OCI-LY3 (cell line): Measurements from ENCODE around the gene CHMP4B.

Source experiments
- H2AFZ ChIP-seq: fragments of 200-600, 300-600 bp; shearing (Covaris generic); 2 replicates; pipeline ENCODE4 v1.6.0; 2014; ENCODE audit warnings: antibody characterized with exemption, low read depth, low read length
- H3K27ac ChIP-seq: fragments of 200-600, 300-600 bp; sonication (generic); 2 replicates; pipeline ENCODE4 v1.5.1; 2014; ENCODE audit warnings: mild to moderate bottlenecking, low read length, moderate library complexity, mixed read lengths
- H3K27me3 ChIP-seq: fragments of 200-600, 300-600 bp; sonication (generic); 2 replicates; pipeline ENCODE4 v1.6.1; 2014; ENCODE audit warnings: low read depth, low read length, mixed read lengths
- H3K36me3 ChIP-seq: fragments of 200-600, 300-600 bp; sonication (generic); replicated peaks from 2 replicates; pipeline ENCODE3; 2014; ENCODE audit warnings: low read depth, low read length, mixed read lengths
- H3K4me1 ChIP-seq: fragments of 300-600, 200-600 bp; sonication (generic); 2 replicates; pipeline ENCODE4 v1.6.1; 2014; ENCODE audit warnings: low read length, mixed read lengths
- H3K4me2 ChIP-seq: fragments of 200-600, 300-600 bp; sonication (generic); 2 replicates; pipeline ENCODE4 v1.6.1; 2014; ENCODE audit warnings: low read length, mixed read lengths
- H3K4me3 ChIP-seq: fragments of 300-600, 200-600 bp; sonication (generic); 2 replicates; pipeline ENCODE4 v1.5.1; 2014; ENCODE audit warnings: antibody characterized with exemption, mild to moderate bottlenecking, low read length, moderate library complexity
- H3K79me2 ChIP-seq: fragments of 300-600, 200-600 bp; shearing (Covaris generic); 2 replicates; pipeline ENCODE4 v1.6.1; 2014; ENCODE audit warnings: mild to moderate bottlenecking, low read length, mixed read lengths
- H3K9ac ChIP-seq: fragments of 300-600, 200-600 bp; shearing (Covaris generic); 2 replicates; pipeline ENCODE4 v1.6.0; 2014; ENCODE audit warnings: mild to moderate bottlenecking, low read length, moderate library complexity
- H3K9me3 ChIP-seq: fragments of 200-600, 300-600 bp; shearing (Covaris generic); 2 replicates; pipeline ENCODE4 v1.6.1; 2014; ENCODE audit warnings: low read length, mixed read lengths; ENCODE audit not compliant: insufficient read depth
- H4K20me1 ChIP-seq: fragments of 200-600, 300-600 bp; sonication (generic); 2 replicates; pipeline ENCODE4 v1.6.1; 2016; ENCODE audit warnings: low read length, mixed read lengths; ENCODE audit not compliant: insufficient read depth
- EZH2phosphoT487 ChIP-seq: fragments of 200-600 bp; shearing (Covaris generic); IDR thresholded peaks from 2 replicates; pipeline ENCODE4 v1.6.1; 2018; ENCODE audit warnings: antibody characterized with exemption, mixed run types, low read depth
- TF ChIP-seq, protein P1 (sequence below): fragments of 200-600, 300-600 bp; sonication (generic); IDR thresholded peaks from 2 replicates; pipeline ENCODE4 v1.5.1; 2014; ENCODE audit warnings: antibody characterized with exemption, low read length, low read depth

Gene CHMP4B

DNA sequence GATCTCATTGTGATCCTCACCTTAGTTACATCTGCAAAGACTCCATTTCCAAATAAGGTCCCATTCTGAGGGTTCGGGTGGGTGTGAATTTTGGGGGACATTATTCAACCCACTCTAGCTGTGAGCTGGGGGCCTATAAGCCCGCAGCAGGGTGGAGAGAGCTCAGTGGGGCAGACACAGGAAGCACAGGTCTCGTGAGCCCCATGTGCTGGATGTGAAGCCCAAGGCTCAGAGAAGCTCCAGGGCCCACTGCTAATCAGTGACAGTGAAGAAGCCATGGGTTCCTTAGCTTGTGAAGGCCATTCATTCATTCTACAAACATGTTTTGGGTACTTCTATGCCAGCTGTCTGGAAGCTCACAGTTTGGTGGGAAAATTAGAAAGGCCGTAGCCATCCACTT lies 47.5 kb downstream of the CHMP4B start:
- TF ChIP-seq, protein P1, sequence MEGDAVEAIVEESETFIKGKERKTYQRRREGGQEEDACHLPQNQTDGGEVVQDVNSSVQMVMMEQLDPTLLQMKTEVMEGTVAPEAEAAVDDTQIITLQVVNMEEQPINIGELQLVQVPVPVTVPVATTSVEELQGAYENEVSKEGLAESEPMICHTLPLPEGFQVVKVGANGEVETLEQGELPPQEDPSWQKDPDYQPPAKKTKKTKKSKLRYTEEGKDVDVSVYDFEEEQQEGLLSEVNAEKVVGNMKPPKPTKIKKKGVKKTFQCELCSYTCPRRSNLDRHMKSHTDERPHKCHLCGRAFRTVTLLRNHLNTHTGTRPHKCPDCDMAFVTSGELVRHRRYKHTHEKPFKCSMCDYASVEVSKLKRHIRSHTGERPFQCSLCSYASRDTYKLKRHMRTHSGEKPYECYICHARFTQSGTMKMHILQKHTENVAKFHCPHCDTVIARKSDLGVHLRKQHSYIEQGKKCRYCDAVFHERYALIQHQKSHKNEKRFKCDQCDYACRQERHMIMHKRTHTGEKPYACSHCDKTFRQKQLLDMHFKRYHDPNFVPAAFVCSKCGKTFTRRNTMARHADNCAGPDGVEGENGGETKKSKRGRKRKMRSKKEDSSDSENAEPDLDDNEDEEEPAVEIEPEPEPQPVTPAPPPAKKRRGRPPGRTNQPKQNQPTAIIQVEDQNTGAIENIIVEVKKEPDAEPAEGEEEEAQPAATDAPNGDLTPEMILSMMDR: no peak
- no peak for TF ChIP-seq EZH2phosphoT487
- no peak overlapping the region for H3K4me3 ChIP-seq
- no peak overlapping the region for H3K4me2 ChIP-seq
- no peaks in the 10 kb centered on the region for H3K79me2 ChIP-seq
- no peak overlapping the region for H3K27ac ChIP-seq
- peaks cover 9% of the 10 kb centered on the region for H3K4me1 ChIP-seq
- H2AFZ ChIP-seq: no peak overlapping the region
- no peak overlapping the region for H3K9ac ChIP-seq
- H3K27me3 ChIP-seq: no peaks in the 10 kb centered on the region
- H3K36me3 ChIP-seq: peaks cover 25% of the 10 kb centered on the region
- H4K20me1 ChIP-seq: no peaks in the 10 kb centered on the region
- H3K9me3 ChIP-seq: no peaks in the 10 kb centered on the region

DNA sequence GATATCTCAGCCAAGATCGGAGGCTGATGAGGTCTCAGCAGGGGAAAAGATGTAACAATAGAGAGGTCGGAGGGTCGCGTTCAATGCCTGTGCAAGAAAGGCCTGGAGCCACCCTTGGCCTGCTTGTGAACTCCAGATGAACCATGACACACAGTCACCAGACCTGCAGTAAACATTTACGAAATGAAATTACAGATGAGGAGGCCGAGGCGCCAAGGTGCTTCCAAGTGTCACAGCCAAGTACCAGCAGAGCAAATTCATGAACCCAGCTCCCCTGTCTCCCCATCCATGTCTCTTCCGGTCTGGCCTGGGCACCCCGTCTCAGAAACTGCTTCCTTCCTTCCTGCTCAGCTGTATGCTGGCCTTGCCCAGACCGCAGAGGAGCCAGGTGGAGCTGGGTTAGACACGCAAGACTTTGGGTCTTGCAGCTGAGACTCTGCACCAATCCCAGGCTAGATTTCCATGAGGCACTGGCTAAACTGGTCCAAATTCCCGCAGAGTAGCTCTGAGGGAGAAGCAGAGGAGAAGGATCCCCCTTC lies 48.1 kb downstream of the CHMP4B start:
- no peak overlapping the region for H3K27ac ChIP-seq
- H3K4me2 ChIP-seq: no peak overlapping the region
- no peaks in the 10 kb centered on the region for H4K20me1 ChIP-seq
- H3K4me3 ChIP-seq: no peak overlapping the region
- H3K27me3 ChIP-seq: no peaks in the 10 kb centered on the region
- peaks cover 21% of the 10 kb centered on the region for H3K36me3 ChIP-seq
- H3K79me2 ChIP-seq: no peaks in the 10 kb centered on the region
- H3K9ac ChIP-seq: no peak overlapping the region
- peaks cover 9% of the 10 kb centered on the region for H3K4me1 ChIP-seq
- TF ChIP-seq, protein P1: no peak
- no peak for TF ChIP-seq EZH2phosphoT487
- H2AFZ ChIP-seq: no peak overlapping the region
- no peaks in the 10 kb centered on the region for H3K9me3 ChIP-seq

DNA sequence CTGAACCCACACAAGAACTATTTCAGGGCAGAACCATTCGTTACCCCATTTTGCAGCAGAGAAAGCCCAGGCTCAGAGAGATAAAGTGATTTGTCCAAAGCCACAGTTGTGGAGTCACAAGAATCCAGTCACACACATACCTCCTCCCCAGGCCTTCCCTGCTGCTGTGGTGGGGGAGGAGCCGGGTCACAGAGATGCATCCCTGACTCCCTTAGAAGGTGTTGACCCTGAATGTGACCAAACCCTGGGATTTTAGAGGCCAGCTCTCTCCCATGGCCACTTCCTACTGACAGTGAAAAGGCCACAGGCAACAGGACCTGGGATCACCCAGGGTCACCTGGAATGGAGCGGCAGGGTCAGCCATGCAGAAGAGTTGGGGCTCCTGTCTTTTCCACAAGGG lies 48.6 kb downstream of the CHMP4B start:
- no peaks in the 10 kb centered on the region for H4K20me1 ChIP-seq
- no peaks in the 10 kb centered on the region for H3K9me3 ChIP-seq
- H3K36me3 ChIP-seq: peaks cover 18% of the 10 kb centered on the region
- H3K27ac ChIP-seq: no peak overlapping the region
- no peak overlapping the region for H3K4me2 ChIP-seq
- no peaks in the 10 kb centered on the region for H3K27me3 ChIP-seq
- no peak overlapping the region for H3K9ac ChIP-seq
- no peaks in the 10 kb centered on the region for H3K79me2 ChIP-seq
- H3K4me1 ChIP-seq: peaks cover 9% of the 10 kb centered on the region
- TF ChIP-seq, protein P1: no peak
- no peak for TF ChIP-seq EZH2phosphoT487
- H3K4me3 ChIP-seq: no peak overlapping the region
- H2AFZ ChIP-seq: no peak overlapping the region

DNA sequence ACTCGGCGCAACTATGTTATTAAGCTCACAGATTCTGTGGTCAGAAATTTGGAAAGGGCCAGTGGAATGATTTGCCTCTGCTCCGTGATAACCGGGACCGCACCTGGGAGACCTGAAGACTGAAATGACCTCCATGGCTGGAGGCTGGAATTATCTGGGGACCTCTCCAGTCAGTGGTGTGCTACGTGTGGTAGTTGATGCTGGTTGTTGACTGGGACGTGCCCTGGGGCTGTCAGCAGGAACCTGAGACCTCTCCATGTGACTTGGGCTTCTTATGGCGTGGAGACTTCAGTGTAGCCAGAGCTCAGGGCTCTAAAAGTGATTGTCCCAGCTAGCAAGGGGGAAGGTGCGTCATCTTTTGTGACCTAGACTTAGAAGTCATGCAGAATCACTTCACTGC lies 50.3 kb downstream of the CHMP4B start:
- Histone ChIP-seq H2AFZ (no peak overlapping the region), H3K9me3 (no peaks in the 10 kb centered on the region), H3K79me2 (no peaks in the 10 kb centered on the region), H3K9ac (no peak overlapping the region), H3K4me2 (no peak overlapping the region), H3K27ac (no peak overlapping the region), H3K4me1 (peaks cover 9% of the 10 kb centered on the region), H4K20me1 (no peaks in the 10 kb centered on the region), H3K27me3 (no peaks in the 10 kb centered on the region), H3K4me3 (no peak overlapping the region), H3K36me3 (peaks cover 8% of the 10 kb centered on the region)
- no peak for TF ChIP-seq EZH2phosphoT487
- TF ChIP-seq, protein P1: no peak
